BLaER1 treated with 17β-estradiol and CSF1 and Interleukin-3, amounts not matched to agents 10 nM and 100 nM (cell line): ENCODE measurements around the gene ANKRD52.

Experiments
- H3K27ac ChIP-seq, 11 experiments: shearing (Covaris generic); formaldehyde crosslinking; 2 replicates each; pipeline ENCODE4 v1.8.1; 2022
- H3K27me3 ChIP-seq, 11 experiments: shearing (Covaris generic); formaldehyde crosslinking; 2 replicates each; pipeline ENCODE4 v1.8.1; 2022
- H3K36me3 ChIP-seq, 11 experiments: shearing (Covaris generic); formaldehyde crosslinking; 2 replicates each; pipeline ENCODE4 v1.8.1; 2022
- H3K4me1 ChIP-seq, 10 experiments: shearing (Covaris generic); formaldehyde crosslinking; 2 replicates each; pipeline ENCODE4 v1.8.1; 2022
- H3K4me2 ChIP-seq, 11 experiments: shearing (Covaris generic); formaldehyde crosslinking; 2 replicates each; pipeline ENCODE4 v1.8.1; 2022
- H3K4me3 ChIP-seq, 10 experiments: shearing (Covaris generic); formaldehyde crosslinking; 2 replicates each; pipeline ENCODE4 v1.8.1; 2022
- H3K9ac ChIP-seq, 11 experiments: shearing (Covaris generic); formaldehyde crosslinking; 2 replicates each; pipeline ENCODE4 v1.8.1; 2022
- H3K9me3 ChIP-seq, 11 experiments: shearing (Covaris generic); formaldehyde crosslinking; replicated peaks in 1 of 11; 2 replicates each; pipeline ENCODE4 v1.8.1; 2022
- H4K20me1 ChIP-seq, 11 experiments: shearing (Covaris generic); formaldehyde crosslinking; 2 replicates each; pipeline ENCODE4 v1.8.1; 2022
- Cebpa-rat ChIP-seq, 11 experiments: shearing (Covaris generic); IDR thresholded peaks; 2 replicates each; pipeline ENCODE4 v1.8.1; 2022

Gene ANKRD52

GRCh38 chr12:56216461-56216860 is 41.7 kb downstream of the ANKRD52 start:
- Histone ChIP-seq H3K4me3 (no peak overlapping the region), H3K36me3 (peaks cover 62 to 74% (median 68%) of the 10 kb centered on the region in 11 experiments), H3K27me3 (no peaks in the 10 kb centered on the region), H3K9ac (0 out of 22 replicates have a peak overlapping the region, but pooled peaks of 1 of the 11 experiments have one; percentile 3), H3K27ac (no peak overlapping the region), H3K4me2 (no peak overlapping the region), H3K4me1 (peaks cover 16 to 19% (median 17%) of the 10 kb centered on the region in 10 experiments), H3K9me3 (no peaks in the 10 kb centered on the region), H4K20me1 (peaks cover 0 to 88% (median 24%) of the 10 kb centered on the region in 11 experiments; a peak in 13 of 22 replicates)
- TF ChIP-seq Cebpa-rat (IDR thresholded peaks at IDR 0.05) = no peak

- peaks cover 0 to 3% (median under 1%) of the 10 kb centered on the region in 10 experiments; a peak in 6 of 20 replicates for H3K4me1 ChIP-seq
- no peak overlapping the region for H3K4me2 ChIP-seq
- no peaks in the 10 kb centered on the region for H3K27me3 ChIP-seq
- H3K27ac ChIP-seq = no peak overlapping the region
- H3K9me3 ChIP-seq = no peaks in the 10 kb centered on the region
- peak overlapping the region in 1 of 11 experiments; percentile 19; a peak in 2 of 22 replicates for H3K9ac ChIP-seq
- no peak for TF ChIP-seq Cebpa-rat (IDR thresholded peaks at IDR 0.05)
- peaks cover 0 to 87% (median 21%) of the 10 kb centered on the region in 11 experiments; a peak in 13 of 22 replicates for H4K20me1 ChIP-seq
- H3K4me3 ChIP-seq = no peak overlapping the region
- H3K36me3 ChIP-seq = peaks cover 88 to 95% (median 93%) of the 10 kb centered on the region in 11 experiments
These were observed 44.3 kb downstream of the ANKRD52 start for GRCh38 chr12:56213878-56214277.

GRCh38 chr12:56212361-56212760 is 45.8 kb downstream of the ANKRD52 start:
- H3K36me3 ChIP-seq = peaks cover 98 to 100% (median 100%) of the 10 kb centered on the region in 11 experiments

GRCh38 chr12:56208006-56208405 is 50.2 kb downstream of the ANKRD52 start:
- no peak for TF ChIP-seq Cebpa-rat (IDR thresholded peaks at IDR 0.05)
- H3K4me1 ChIP-seq = peaks cover 0 to 11% (median 3%) of the 10 kb centered on the region in 10 experiments; a peak in 10 of 20 replicates
- H3K9ac ChIP-seq = peak overlapping the region in 6 of 11 experiments; percentile 10 to 49 (median 28); a peak in 4 of 22 replicates
- no peak overlapping the region for H3K27ac ChIP-seq
- H3K4me2 ChIP-seq = no peak overlapping the region
- no peak overlapping the region for H3K4me3 ChIP-seq
- H3K36me3 ChIP-seq = peaks cover 89 to 93% (median 90%) of the 10 kb centered on the region in 11 experiments
- no peaks in the 10 kb centered on the region for H3K9me3 ChIP-seq
- H3K27me3 ChIP-seq = no peaks in the 10 kb centered on the region
- H4K20me1 ChIP-seq = peaks cover 0 to 55% (median 4%) of the 10 kb centered on the region in 11 experiments; a peak in 12 of 22 replicates

More at GRCh38 chr12:56212361-56212760, 45.8 kb downstream of the ANKRD52 start:
- peaks cover 0 to 73% (median 16%) of the 10 kb centered on the region in 11 experiments; a peak in 13 of 22 replicates for H4K20me1 ChIP-seq
- H3K27ac ChIP-seq = no peak overlapping the region
- no peak overlapping the region for H3K4me2 ChIP-seq
- no peaks in the 10 kb centered on the region for H3K27me3 ChIP-seq
- TF ChIP-seq Cebpa-rat (IDR thresholded peaks at IDR 0.05) = no peak
- no peaks in the 10 kb centered on the region; a peak in 1 of 20 replicates for H3K4me1 ChIP-seq
- H3K9ac ChIP-seq = peak overlapping the region in 1 of 11 experiments; percentile 14; a peak in 1 of 22 replicates
- H3K9me3 ChIP-seq = no peaks in the 10 kb centered on the region
- no peak overlapping the region for H3K4me3 ChIP-seq

GRCh38 chr12:56206452-56207166 is 51.6 kb downstream of the ANKRD52 start:
- Histone ChIP-seq H3K36me3 (peaks cover 75 to 79% (median 76%) of the 10 kb centered on the region in 11 experiments), H3K4me2 (no peak overlapping the region), H3K27me3 (no peaks in the 10 kb centered on the region), H3K9me3 (no peaks in the 10 kb centered on the region), H3K27ac (no peak overlapping the region), H3K4me3 (no peak overlapping the region), H4K20me1 (peaks cover 0 to 46% (median 0%) of the 10 kb centered on the region in 11 experiments; a peak in 9 of 22 replicates), H3K9ac (peak overlapping the region in 1 of 11 experiments; percentile 6; a peak in 1 of 22 replicates), H3K4me1 (peaks cover 0 to 11% (median 3%) of the 10 kb centered on the region in 10 experiments; a peak in 10 of 20 replicates)
- TF ChIP-seq Cebpa-rat (IDR thresholded peaks at IDR 0.05) = no peak

GRCh38 chr12:56205445-56205844 is 52.7 kb downstream of the ANKRD52 start:
- H3K27ac ChIP-seq = no peak overlapping the region
- H3K36me3 ChIP-seq = peaks cover 64 to 68% (median 65%) of the 10 kb centered on the region in 11 experiments
- no peak for TF ChIP-seq Cebpa-rat (IDR thresholded peaks at IDR 0.05)
- H3K4me3 ChIP-seq = no peak overlapping the region
- H3K4me2 ChIP-seq = 0 out of 22 replicates have a peak overlapping the region, but pooled peaks of 1 of the 11 experiments have one; percentile 7
- peak overlapping the region in 4 of 11 experiments; percentile 6 to 61 (median 51); a peak in 4 of 22 replicates for H3K9ac ChIP-seq
- no peaks in the 10 kb centered on the region for H3K9me3 ChIP-seq
- H3K4me1 ChIP-seq = peaks cover 0 to 11% (median 3%) of the 10 kb centered on the region in 10 experiments; a peak in 10 of 20 replicates
- H3K27me3 ChIP-seq = no peaks in the 10 kb centered on the region
- H4K20me1 ChIP-seq = peaks cover 0 to 40% (median 0%) of the 10 kb centered on the region in 11 experiments; a peak in 9 of 22 replicates

- no peak for TF ChIP-seq Cebpa-rat (IDR thresholded peaks at IDR 0.05)
- Histone ChIP-seq H3K9ac (no peak overlapping the region; a peak in 1 of 22 replicates), H3K9me3 (no peaks in the 10 kb centered on the region), H3K4me1 (peaks cover 0 to 11% (median 3%) of the 10 kb centered on the region in 10 experiments; a peak in 10 of 20 replicates), H3K4me3 (no peak overlapping the region), H4K20me1 (peaks cover 0 to 35% (median 0%) of the 10 kb centered on the region in 11 experiments; a peak in 7 of 22 replicates), H3K4me2 (no peak overlapping the region), H3K27me3 (no peaks in the 10 kb centered on the region), H3K36me3 (peaks cover 52 to 56% (median 53%) of the 10 kb centered on the region in 11 experiments), H3K27ac (no peak overlapping the region)
These were observed 53.9 kb downstream of the ANKRD52 start for GRCh38 chr12:56204275-56204674.

- Histone ChIP-seq H4K20me1 (peaks cover 0 to 30% (median 0%) of the 10 kb centered on the region in 11 experiments; a peak in 7 of 22 replicates), H3K4me3 (no peak overlapping the region), H3K36me3 (peaks cover 38 to 41% (median 39%) of the 10 kb centered on the region in 11 experiments), H3K27me3 (no peaks in the 10 kb centered on the region), H3K4me2 (no peak overlapping the region), H3K9ac (no peak overlapping the region), H3K27ac (no peak overlapping the region), H3K9me3 (no peaks in the 10 kb centered on the region), H3K4me1 (peaks cover 0 to 11% (median 3%) of the 10 kb centered on the region in 10 experiments; a peak in 9 of 20 replicates)
- TF ChIP-seq Cebpa-rat (IDR thresholded peaks at IDR 0.05) = no peak
These were observed 55.3 kb downstream of the ANKRD52 start for GRCh38 chr12:56202838-56203237.

GRCh38 chr12:56202366-56202765 is 55.8 kb downstream of the ANKRD52 start:
- TF ChIP-seq Cebpa-rat (IDR thresholded peaks at IDR 0.05) = no peak
- H3K9ac ChIP-seq = no peak overlapping the region
- H3K36me3 ChIP-seq = peaks cover 33 to 37% (median 34%) of the 10 kb centered on the region in 11 experiments
- no peaks in the 10 kb centered on the region for H3K9me3 ChIP-seq
- no peak overlapping the region for H3K27ac ChIP-seq
- no peaks in the 10 kb centered on the region for H3K27me3 ChIP-seq
- H3K4me1 ChIP-seq = peaks cover 0 to 11% (median 3%) of the 10 kb centered on the region in 10 experiments; a peak in 9 of 20 replicates
- no peak overlapping the region for H3K4me3 ChIP-seq
- H3K4me2 ChIP-seq = no peak overlapping the region
- peaks cover 0 to 27% (median 0%) of the 10 kb centered on the region in 11 experiments; a peak in 7 of 22 replicates for H4K20me1 ChIP-seq
